Stimulated activated naive CD8-positive, alpha-beta T cell treated with anti-CD3 and anti-CD28 coated beads, Interleukin-15, Interleukin-2, amounts not matched to agents 100 ng/mL and 50 ng/mL, for 24 hours (primary cell): ENCODE data around the gene MUC3A.

ENCODE experiments used
- H3K27ac Mint-ChIP-seq: one replicate; pipeline ENCODE4 v1.8.0; 2021; ENCODE audit warnings: mild to moderate bottlenecking, mixed read lengths
- H3K27me3 Mint-ChIP-seq: one replicate; pipeline ENCODE4 v1.8.0; 2021; ENCODE audit warnings: mixed read lengths
- H3K36me3 Mint-ChIP-seq: one replicate; pipeline ENCODE4 v1.8.0; 2021; ENCODE audit warnings: low read depth, mixed read lengths
- H3K4me1 Mint-ChIP-seq: one replicate; pipeline ENCODE4 v1.8.0; 2021; ENCODE audit warnings: low read depth, mixed read lengths
- H3K4me3 Mint-ChIP-seq: one replicate; pipeline ENCODE4 v1.8.0; 2021; ENCODE audit warnings: mild to moderate bottlenecking, mixed read lengths
- H3K9me3 Mint-ChIP-seq: one replicate; pipeline ENCODE4 v1.8.0; 2021; ENCODE audit warnings: mixed read lengths

MUC3A gene

DNA sequence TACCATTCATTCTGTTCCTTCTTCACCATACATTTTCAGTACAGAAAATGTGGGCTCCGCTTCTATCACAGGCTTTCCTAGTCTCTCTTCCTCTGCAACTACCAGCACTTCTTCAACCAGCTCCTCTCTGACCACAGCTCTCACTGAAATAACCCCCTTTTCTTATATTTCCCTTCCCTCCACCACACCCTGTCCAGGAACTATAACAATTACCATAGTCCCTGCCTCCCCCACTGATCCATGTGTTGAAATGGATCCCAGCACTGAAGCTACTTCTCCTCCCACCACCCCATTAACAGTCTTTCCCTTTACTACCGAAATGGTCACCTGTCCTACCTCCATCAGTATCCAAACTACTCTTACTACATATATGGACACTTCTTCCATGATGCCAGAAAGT is 10.6 kb downstream of the MUC3A start:
- Mint-ChIP-seq H3K27ac (no peak overlapping the region), H3K36me3 (no peaks in the 10 kb centered on the region)

DNA sequence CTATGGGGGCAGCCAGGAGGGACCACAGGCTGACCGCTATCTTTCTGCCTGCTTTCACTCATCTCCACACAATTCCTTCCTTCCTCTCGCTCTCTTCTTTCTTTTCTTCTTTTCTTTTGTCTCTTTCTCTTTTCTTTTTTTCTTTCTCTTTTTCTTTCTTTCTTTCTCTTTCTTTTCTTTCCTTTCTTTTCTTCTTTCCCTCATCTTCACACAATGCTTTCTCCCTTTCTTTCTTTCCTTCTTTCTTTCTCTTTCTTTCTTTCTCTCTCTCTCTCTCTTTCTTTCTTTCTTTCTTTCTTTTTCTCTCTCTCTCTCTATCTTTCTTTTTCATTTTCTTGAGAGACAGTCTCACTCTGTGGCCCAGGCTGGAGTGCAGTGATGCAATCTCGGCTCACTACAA is 13.2 kb downstream of the MUC3A start:
- H3K9me3 Mint-ChIP-seq, result no peaks in the 10 kb centered on the region
- H3K4me1 Mint-ChIP-seq, result peaks cover 10% of the 10 kb centered on the region
- H3K27ac Mint-ChIP-seq, result no peak overlapping the region
- H3K36me3 Mint-ChIP-seq, result no peaks in the 10 kb centered on the region
- H3K4me3 Mint-ChIP-seq, result no peak overlapping the region
- H3K27me3 Mint-ChIP-seq, result peaks cover 35% of the 10 kb centered on the region

More for the DNA sequence above, 10.6 kb downstream of the MUC3A start:
- no peak overlapping the region for H3K4me3 Mint-ChIP-seq
- peaks cover 13% of the 10 kb centered on the region for H3K27me3 Mint-ChIP-seq
- H3K9me3 Mint-ChIP-seq, result no peaks in the 10 kb centered on the region
- H3K4me1 Mint-ChIP-seq, result no peaks in the 10 kb centered on the region

DNA sequence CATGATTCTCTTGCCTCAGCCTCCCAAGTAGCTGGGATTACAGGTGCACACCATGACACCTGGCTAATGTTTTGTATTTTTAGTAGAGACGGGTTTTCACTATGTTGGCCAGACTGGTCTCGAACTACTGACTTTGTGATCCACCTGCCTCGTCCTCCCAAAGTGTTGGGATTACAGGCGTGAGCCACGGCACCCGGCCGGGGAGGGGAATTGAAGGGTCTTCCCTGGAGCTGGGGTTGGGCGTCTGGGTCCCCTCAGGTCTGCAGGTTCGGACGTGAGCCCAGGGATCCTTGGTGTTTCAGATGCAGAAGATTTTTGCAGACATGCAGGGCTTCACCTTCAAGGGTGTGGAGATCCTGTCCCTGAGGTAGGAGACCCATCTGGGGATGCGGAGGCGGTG is 14.1 kb downstream of the MUC3A start:
- Mint-ChIP-seq H3K4me1 (peaks cover 10% of the 10 kb centered on the region), H3K27ac (no peak overlapping the region), H3K27me3 (peaks cover 43% of the 10 kb centered on the region), H3K36me3 (no peaks in the 10 kb centered on the region), H3K4me3 (no peak overlapping the region), H3K9me3 (no peaks in the 10 kb centered on the region)

- H3K4me3 Mint-ChIP-seq, result no peak overlapping the region
- no peak overlapping the region for H3K27ac Mint-ChIP-seq
- peaks cover 43% of the 10 kb centered on the region for H3K27me3 Mint-ChIP-seq
- peaks cover 10% of the 10 kb centered on the region for H3K4me1 Mint-ChIP-seq
- no peaks in the 10 kb centered on the region for H3K9me3 Mint-ChIP-seq
- H3K36me3 Mint-ChIP-seq, result no peaks in the 10 kb centered on the region
Observed at GRCh38 chr7:100963874-100964273, 14.5 kb downstream of the MUC3A start.

- H3K4me1 Mint-ChIP-seq, result peaks cover 10% of the 10 kb centered on the region
- H3K27ac Mint-ChIP-seq, result no peak overlapping the region
- no peaks in the 10 kb centered on the region for H3K36me3 Mint-ChIP-seq
- peaks cover 49% of the 10 kb centered on the region for H3K27me3 Mint-ChIP-seq
- no peak overlapping the region for H3K4me3 Mint-ChIP-seq
- H3K9me3 Mint-ChIP-seq, result no peaks in the 10 kb centered on the region
Observed at GRCh38 chr7:100964630-100965029, 15.3 kb downstream of the MUC3A start.

- peaks cover 10% of the 10 kb centered on the region for H3K4me1 Mint-ChIP-seq
- H3K9me3 Mint-ChIP-seq, result no peaks in the 10 kb centered on the region
- no peak overlapping the region for H3K27ac Mint-ChIP-seq
- H3K27me3 Mint-ChIP-seq, result peaks cover 49% of the 10 kb centered on the region
- peak overlapping the region; percentile 61 for H3K4me3 Mint-ChIP-seq
- H3K36me3 Mint-ChIP-seq, result no peaks in the 10 kb centered on the region
Observed at GRCh38 chr7:100965045-100965722, 15.8 kb downstream of the MUC3A start.

- Mint-ChIP-seq H3K9me3 (no peaks in the 10 kb centered on the region), H3K27ac (no peak overlapping the region), H3K4me3 (peak overlapping the region; percentile 61), H3K4me1 (peaks cover 10% of the 10 kb centered on the region), H3K36me3 (no peaks in the 10 kb centered on the region), H3K27me3 (peaks cover 49% of the 10 kb centered on the region)
Observed at GRCh38 chr7:100965723-100966541, 16.6 kb downstream of the MUC3A start.

DNA sequence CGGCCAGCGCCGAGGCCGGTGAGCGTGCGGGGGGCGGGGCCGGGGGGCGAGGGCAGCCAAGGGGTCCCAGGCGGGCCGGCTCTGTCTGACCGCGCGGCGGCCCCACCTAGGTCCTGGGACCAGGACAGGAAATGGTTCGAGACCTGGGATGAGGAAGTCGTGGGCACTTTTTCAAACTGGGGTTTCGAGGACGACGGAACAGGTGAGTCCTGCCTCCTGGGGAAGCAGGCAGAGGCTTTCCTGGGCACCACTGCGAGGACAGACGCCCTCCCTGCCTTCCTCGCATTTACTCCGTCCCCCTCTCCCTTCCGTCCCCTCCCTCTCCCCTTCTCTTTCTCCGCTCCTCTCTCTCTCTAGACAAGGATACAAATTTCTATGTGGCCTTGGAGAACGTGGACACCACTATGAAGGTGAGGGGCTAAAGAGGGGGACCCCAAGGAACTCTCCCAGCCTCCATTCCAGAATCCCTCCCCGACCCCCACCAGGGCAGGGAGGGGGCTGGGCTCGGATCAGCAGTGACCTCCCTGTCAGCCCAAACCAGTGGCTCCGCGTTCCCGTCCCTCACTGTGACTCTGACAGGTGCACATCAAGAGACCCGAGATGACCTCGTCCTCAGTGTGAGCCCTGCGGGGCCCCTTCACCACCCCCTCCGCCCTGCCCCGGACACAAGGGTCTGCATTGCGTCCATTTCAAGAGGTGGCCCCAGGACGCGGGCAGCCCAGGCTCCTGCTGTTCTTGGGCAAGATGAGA is 17.4 kb downstream of the MUC3A start:
- no peaks in the 10 kb centered on the region for H3K36me3 Mint-ChIP-seq
- no peak overlapping the region for H3K4me3 Mint-ChIP-seq
- peaks cover 49% of the 10 kb centered on the region for H3K27me3 Mint-ChIP-seq
- no peak overlapping the region for H3K27ac Mint-ChIP-seq
- H3K9me3 Mint-ChIP-seq, result no peaks in the 10 kb centered on the region
- H3K4me1 Mint-ChIP-seq, result peaks cover 10% of the 10 kb centered on the region

- no peak overlapping the region for H3K27ac Mint-ChIP-seq
- no peaks in the 10 kb centered on the region for H3K9me3 Mint-ChIP-seq
- H3K36me3 Mint-ChIP-seq, result no peaks in the 10 kb centered on the region
- H3K4me1 Mint-ChIP-seq, result peaks cover 10% of the 10 kb centered on the region
- H3K27me3 Mint-ChIP-seq, result peaks cover 49% of the 10 kb centered on the region
- H3K4me3 Mint-ChIP-seq, result no peak overlapping the region
Observed at GRCh38 chr7:100967292-100967863, 18.0 kb downstream of the MUC3A start.

GRCh38 chr7:100968031-100968430 is 18.7 kb downstream of the MUC3A start:
- Mint-ChIP-seq H3K27me3 (peaks cover 49% of the 10 kb centered on the region), H3K36me3 (no peaks in the 10 kb centered on the region), H3K27ac (no peak overlapping the region), H3K4me3 (no peak overlapping the region), H3K4me1 (peaks cover 10% of the 10 kb centered on the region), H3K9me3 (no peaks in the 10 kb centered on the region)

- no peaks in the 10 kb centered on the region for H3K36me3 Mint-ChIP-seq
- H3K4me3 Mint-ChIP-seq, result no peak overlapping the region
- no peak overlapping the region for H3K27ac Mint-ChIP-seq
- H3K9me3 Mint-ChIP-seq, result no peaks in the 10 kb centered on the region
- peaks cover 45% of the 10 kb centered on the region for H3K27me3 Mint-ChIP-seq
- peaks cover 10% of the 10 kb centered on the region for H3K4me1 Mint-ChIP-seq
Observed at GRCh38 chr7:100968650-100969049, 19.3 kb downstream of the MUC3A start.

DNA sequence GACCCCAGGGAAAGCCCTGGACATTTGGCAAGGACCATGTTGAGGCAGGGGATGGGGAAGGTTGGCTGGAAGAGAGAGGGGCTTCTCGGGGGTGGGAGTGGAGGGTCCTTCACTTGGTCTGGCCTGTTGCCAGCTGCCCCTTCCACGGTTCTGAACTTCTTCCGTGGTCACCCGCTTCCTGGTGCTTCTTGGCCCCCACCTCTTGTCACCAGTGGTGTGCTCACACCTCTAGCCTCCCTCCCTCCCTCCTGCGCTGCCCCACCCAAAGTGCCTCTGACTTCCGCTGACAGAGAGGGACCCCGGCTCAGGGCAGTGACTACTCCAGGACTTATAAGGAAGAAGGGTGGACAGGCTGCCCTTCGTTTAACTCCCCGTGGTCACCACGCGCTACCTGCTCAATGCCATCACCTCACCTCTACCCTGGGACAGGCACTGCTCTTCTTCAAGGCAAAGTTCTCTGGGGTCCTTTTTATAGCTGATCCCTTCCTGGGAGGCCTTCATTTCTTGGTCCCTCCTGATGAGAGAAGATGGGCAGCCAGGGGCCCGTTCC is 19.8 kb downstream of the MUC3A start, which contains the start of gene MUC12:
TSS of gene MUC12 (plus strand) at position 500 of the 550 bp plus-strand sequence. CDS start 58 bp downstream, outside the sequence.
- Mint-ChIP-seq H3K4me3 (no peak within 1 kb of the TSS), H3K4me1 (peaks cover 10% of the 10 kb centered on the region), H3K27ac (no peak within 1 kb of the TSS), H3K27me3 (peaks cover 43% of the 10 kb centered on the region), H3K9me3 (no peaks in the 10 kb centered on the region), H3K36me3 (no peaks in the 10 kb centered on the region)

GRCh38 chr7:100971111-100972001 is 22.0 kb downstream of the MUC3A start:
- peaks cover 37% of the 10 kb centered on the region for H3K27me3 Mint-ChIP-seq
- peaks cover 4% of the 10 kb centered on the region for H3K4me1 Mint-ChIP-seq
- H3K4me3 Mint-ChIP-seq, result no peak overlapping the region
- H3K27ac Mint-ChIP-seq, result no peak overlapping the region
- no peaks in the 10 kb centered on the region for H3K9me3 Mint-ChIP-seq
- no peaks in the 10 kb centered on the region for H3K36me3 Mint-ChIP-seq

DNA sequence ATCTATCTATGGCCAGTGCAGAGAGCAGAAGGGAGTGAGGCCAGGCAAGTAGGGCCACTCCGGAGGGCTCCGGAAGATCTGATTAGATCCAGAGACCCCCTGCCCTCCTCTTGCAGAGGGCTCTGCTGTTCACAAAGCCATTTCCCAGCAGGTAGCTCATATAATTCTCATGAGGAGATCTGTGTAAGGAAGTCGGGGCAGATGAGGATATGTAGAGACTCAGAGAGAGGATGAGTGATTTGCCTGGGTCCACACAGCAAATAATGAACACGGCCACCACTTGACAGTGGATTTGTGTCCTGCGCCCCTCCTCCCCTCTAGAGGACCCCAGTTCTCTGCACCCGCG is 22.6 kb downstream of the MUC3A start:
- Mint-ChIP-seq H3K4me1 (peaks cover 4% of the 10 kb centered on the region), H3K9me3 (no peaks in the 10 kb centered on the region), H3K27me3 (peaks cover 32% of the 10 kb centered on the region), H3K27ac (no peak overlapping the region), H3K4me3 (no peak overlapping the region), H3K36me3 (no peaks in the 10 kb centered on the region)
